SK-N-SH (cell line): Measurements from ENCODE around the gene CHD6.

Experiments used
- CTCF ChIP-seq: fragments of 200-600 bp; sonication (generic); IDR thresholded peaks from 2 replicates; pipeline ENCODE4 v1.6.1; 2017; ENCODE audit warnings: antibody characterized with exemption, mild to moderate bottlenecking, moderate library complexity
- MAX ChIP-seq: IDR thresholded peaks from 2 replicates; pipeline ENCODE4 v1.4.0; 2012; ENCODE audit warnings: low read depth
- POLR2AphosphoS5 ChIP-seq: IDR thresholded peaks from 2 replicates; pipeline ENCODE4 v1.6.1; 2012; ENCODE audit warnings: low read depth, low read length
- TAF1 ChIP-seq: IDR thresholded peaks from 2 replicates; pipeline ENCODE4 v1.6.1; 2012; ENCODE audit warnings: low read depth, mild to moderate bottlenecking, low read length, moderate library complexity, borderline replicate concordance
- YY1 ChIP-seq: IDR thresholded peaks from 2 replicates; pipeline ENCODE4 v1.4.0; 2012; ENCODE audit warnings: low read depth, mild to moderate bottlenecking

- TF ChIP-seq TAF1 (no peak), YY1 (no peak), MAX (no peak), POLR2AphosphoS5 (no peak), CTCF (no peak)
Observed at GRCh38 chr20:41649489-41649888, 31.3 kb upstream of the CHD6 start.
